Gastrocnemius medialis (tissue), 4 donors: ENCODE results near the gene ARFGEF3. TPM values are rescaled to one million over a fixed set of nuclear protein-coding genes. Genes with fewer than 3 reads are reported as not detected.
"Not testable (repeated sequence)": the region's sequence is repeated elsewhere in the genome, so short reads cannot be mapped to it uniquely, and the experiment has no call there.

Experiments used
- ATAC-seq, 2 donors: fragments of 150-250 bp; one replicate each; pipeline ENCODE4 v1.9.1; 2016
- DNase-seq, 2 donors: peaks; one replicate each; pipeline ENCODE4 v3.0.0-alpha.2; 2019
- H3K27ac ChIP-seq, 4 donors: fragments of 200-600 bp; sonication (generic); 1 replicate in 1 of 4; 2 replicates in 3 of 4; pipeline ENCODE4 v1.5.1; 2016 to 2018; ENCODE audit warnings: mild to moderate bottlenecking in 2 of 4, moderate library complexity in 1 of 4
- H3K27me3 ChIP-seq, 3 donors: fragments of 200-600 bp; sonication (generic) in 2 of 3; 1 replicate in 1 of 3; 2 replicates in 2 of 3; pipeline versions ENCODE4 v1.5.1 to v1.6.0; 2016 to 2019; ENCODE audit warnings: mild to moderate bottlenecking in 1 of 3, moderate library complexity in 1 of 3
- H3K36me3 ChIP-seq, 2 donors: fragments of 200-600 bp; sonication (generic) in 1 of 2; one replicate each; pipeline ENCODE4 v1.5.1; 2017 to 2018
- H3K4me1 ChIP-seq, 2 donors: fragments of 200-600 bp; sonication (generic) in 1 of 2; one replicate each; pipeline ENCODE4 v1.5.1; 2016 to 2017; ENCODE audit warnings: mild to moderate bottlenecking in 2 of 2
- H3K4me3 ChIP-seq, 4 donors: fragments of 200-600 bp; sonication (generic) in 3 of 4; 1 replicate in 1 of 4; 2 replicates in 3 of 4; pipeline ENCODE4 v1.5.1; 2016 to 2019; ENCODE audit warnings: mild to moderate bottlenecking in 2 of 4
- H3K9me3 ChIP-seq, 3 donors: fragments of 200-600 bp; sonication (generic) in 2 of 3; 1 replicate in 1 of 3; 2 replicates in 2 of 3; pipeline ENCODE4 v1.5.1; 2016 to 2019
- POLR2A ChIP-seq, 2 donors: fragments of 450-650 bp; IDR thresholded peaks; one replicate each; pipeline ENCODE4 v1.6.1; 2017; ENCODE audit warnings: antibody characterized with exemption in 2 of 2, mild to moderate bottlenecking in 2 of 2, moderate library complexity in 2 of 2
- in situ Hi-C, 4 donors: fragments of 200-750 bp; cut with MboI; loops; one replicate each; pipeline versions ENCODE4 v1.15.0 to v1.8.0; 2017; ENCODE audit warnings: low sequenced_read_pairs in 4 of 4
- intact Hi-C: fragments of 100-400 bp; cut with DNase I; formaldehyde crosslinking; loops from one replicate; pipeline ENCODE4 v1.15.1; 2023; ENCODE audit warnings: low total_unique reads
- total RNA-seq, 4 donors: library from RNA; depleted of rRNA; stranded (reverse); fragments of >200 nt; gene quantifications; one replicate each; pipeline versions ENCODE4 v1.1.0 to v1.2.3, GENCODE V29; 2016
- TF ChIP-seq, protein P1 (sequence below), 5 experiments: fragments of 450-650 bp in 3 of 5; fragments of 200-600 bp in 2 of 5; sonication (generic) in 2 of 5; IDR thresholded peaks in 4 of 5; conservative IDR thresholded peaks in 1 of 5; 1 replicate in 4 of 5; 2 replicates in 1 of 5; pipeline ENCODE4 v1.5.1; 2016 to 2019; ENCODE audit warnings: antibody characterized with exemption in 5 of 5, mild to moderate bottlenecking in 3 of 5, moderate library complexity in 3 of 5

The ARFGEF3 gene
- total RNA-seq, 4 donors from 2014 or later = 0.40 to 0.78 (median 0.52) TPM

- Histone ChIP-seq H3K9me3 (no peaks in the 10 kb centered on the region), H3K4me1 (no peaks in the 10 kb centered on the region), H3K4me3 (no peak overlapping the region), H3K36me3 (no peaks in the 10 kb centered on the region), H3K27me3 (no peaks in the 10 kb centered on the region), H3K27ac (no peak overlapping the region)
- TF ChIP-seq, protein P1, sequence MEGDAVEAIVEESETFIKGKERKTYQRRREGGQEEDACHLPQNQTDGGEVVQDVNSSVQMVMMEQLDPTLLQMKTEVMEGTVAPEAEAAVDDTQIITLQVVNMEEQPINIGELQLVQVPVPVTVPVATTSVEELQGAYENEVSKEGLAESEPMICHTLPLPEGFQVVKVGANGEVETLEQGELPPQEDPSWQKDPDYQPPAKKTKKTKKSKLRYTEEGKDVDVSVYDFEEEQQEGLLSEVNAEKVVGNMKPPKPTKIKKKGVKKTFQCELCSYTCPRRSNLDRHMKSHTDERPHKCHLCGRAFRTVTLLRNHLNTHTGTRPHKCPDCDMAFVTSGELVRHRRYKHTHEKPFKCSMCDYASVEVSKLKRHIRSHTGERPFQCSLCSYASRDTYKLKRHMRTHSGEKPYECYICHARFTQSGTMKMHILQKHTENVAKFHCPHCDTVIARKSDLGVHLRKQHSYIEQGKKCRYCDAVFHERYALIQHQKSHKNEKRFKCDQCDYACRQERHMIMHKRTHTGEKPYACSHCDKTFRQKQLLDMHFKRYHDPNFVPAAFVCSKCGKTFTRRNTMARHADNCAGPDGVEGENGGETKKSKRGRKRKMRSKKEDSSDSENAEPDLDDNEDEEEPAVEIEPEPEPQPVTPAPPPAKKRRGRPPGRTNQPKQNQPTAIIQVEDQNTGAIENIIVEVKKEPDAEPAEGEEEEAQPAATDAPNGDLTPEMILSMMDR (IDR thresholded peaks at IDR 0.05 in 4 of 5, conservative IDR thresholded peaks at IDR 0.05 in 1 of 5) = no peak
- TF ChIP-seq POLR2A (IDR thresholded peaks at IDR 0.05) = no peak
- in situ Hi-C loops (no loop called here), intact Hi-C loops (no loop called here)
- ATAC-seq = no peak
- DNase-seq = no peak
These were observed 184.8 kb downstream of the ARFGEF3 start for GRCh38 chr6:138346302-138347195.

- in situ Hi-C loops = no loop called here
- DNase-seq = no peak
- ATAC-seq = no peak
- Histone ChIP-seq H3K27me3 (no peaks in the 10 kb centered on the region), H3K9me3 (no peaks in the 10 kb centered on the region), H3K36me3 (no peaks in the 10 kb centered on the region), H3K4me1 (no peaks in the 10 kb centered on the region), H3K4me3 (no peak overlapping the region), H3K27ac (no peak overlapping the region)
- intact Hi-C loops = no loop called here
- TF ChIP-seq POLR2A (IDR thresholded peaks at IDR 0.05) = no peak
- TF ChIP-seq, protein P1 (IDR thresholded peaks at IDR 0.05 in 4 of 5, conservative IDR thresholded peaks at IDR 0.05 in 1 of 5) = no peak
These were observed 186.1 kb downstream of the ARFGEF3 start for GRCh38 chr6:138347864-138348263.

- TF ChIP-seq, protein P1 (IDR thresholded peaks at IDR 0.05 in 4 of 5, conservative IDR thresholded peaks at IDR 0.05 in 1 of 5) = no peak
- no peak for TF ChIP-seq POLR2A (IDR thresholded peaks at IDR 0.05)
These were observed 188.2 kb downstream of the ARFGEF3 start for GRCh38 chr6:138349891-138350290.

GRCh38 chr6:138357928-138358327 is 196.2 kb downstream of the ARFGEF3 start:
- no peak overlapping the region for H3K27ac ChIP-seq
- DNase-seq (no peak), ATAC-seq (no peak)
- no peaks in the 10 kb centered on the region for H3K9me3 ChIP-seq
- no peaks in the 10 kb centered on the region for H3K27me3 ChIP-seq
- in situ Hi-C loops (no loop called here), intact Hi-C loops (no loop called here)
- H3K36me3 ChIP-seq = no peaks in the 10 kb centered on the region
- H3K4me3 ChIP-seq = no peak overlapping the region
- TF ChIP-seq, protein P1 (IDR thresholded peaks at IDR 0.05 in 4 of 5, conservative IDR thresholded peaks at IDR 0.05 in 1 of 5) = no peak
- no peak for TF ChIP-seq POLR2A (IDR thresholded peaks at IDR 0.05)
- H3K4me1 ChIP-seq = no peaks in the 10 kb centered on the region

More at GRCh38 chr6:138349891-138350290, 188.2 kb downstream of the ARFGEF3 start:
- ATAC-seq (no peak), DNase-seq (no peak)
- Histone ChIP-seq H3K36me3 (no peaks in the 10 kb centered on the region), H3K4me3 (no peak overlapping the region), H3K27ac (no peak overlapping the region), H3K27me3 (no peaks in the 10 kb centered on the region), H3K9me3 (no peaks in the 10 kb centered on the region), H3K4me1 (no peaks in the 10 kb centered on the region)
- intact Hi-C loops = no loop called here
- in situ Hi-C loops = no loop called here

DNA sequence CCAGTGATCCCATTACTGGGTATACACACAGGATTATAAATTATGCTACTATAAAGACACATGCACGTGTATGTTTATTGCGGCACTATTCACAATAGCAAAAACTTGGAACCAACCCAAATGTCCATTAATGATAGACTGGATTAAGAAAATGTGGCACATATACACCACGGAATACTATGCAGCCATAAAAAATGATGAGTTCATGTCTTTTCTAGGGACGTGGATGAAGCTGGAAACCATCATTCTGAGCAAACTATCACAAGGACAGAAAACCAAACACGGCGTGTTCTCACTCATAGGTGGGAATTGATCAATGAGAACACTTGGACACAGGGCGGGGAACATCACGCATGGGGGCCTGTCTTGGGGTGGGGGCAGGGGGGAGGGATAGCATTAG is 206.9 kb downstream of the ARFGEF3 start:
- ATAC-seq, intact Hi-C loops: not testable (repeated sequence)

More for the DNA sequence above, 206.9 kb downstream of the ARFGEF3 start:
- in situ Hi-C loops, DNase-seq, H3K27me3 ChIP-seq, H3K4me1 ChIP-seq, H3K36me3 ChIP-seq, H3K9me3 ChIP-seq, H3K4me3 ChIP-seq, H3K27ac ChIP-seq: not testable (repeated sequence)
